GM21360 (cell line): ENCODE data around the gene LRIT2.
A peak's percentile ranks its signal among the peaks of the same experiment; 100 is the strongest.

ENCODE experiments used
- ATAC-seq: cut with Tn5 transposase; IDR thresholded peaks from one replicate; pipeline ENCODE4 v1.9.1; 2021; ENCODE audit warnings: mild to moderate bottlenecking, moderate library complexity; ENCODE audit not compliant: unreplicated experiment

Gene LRIT2

DNA sequence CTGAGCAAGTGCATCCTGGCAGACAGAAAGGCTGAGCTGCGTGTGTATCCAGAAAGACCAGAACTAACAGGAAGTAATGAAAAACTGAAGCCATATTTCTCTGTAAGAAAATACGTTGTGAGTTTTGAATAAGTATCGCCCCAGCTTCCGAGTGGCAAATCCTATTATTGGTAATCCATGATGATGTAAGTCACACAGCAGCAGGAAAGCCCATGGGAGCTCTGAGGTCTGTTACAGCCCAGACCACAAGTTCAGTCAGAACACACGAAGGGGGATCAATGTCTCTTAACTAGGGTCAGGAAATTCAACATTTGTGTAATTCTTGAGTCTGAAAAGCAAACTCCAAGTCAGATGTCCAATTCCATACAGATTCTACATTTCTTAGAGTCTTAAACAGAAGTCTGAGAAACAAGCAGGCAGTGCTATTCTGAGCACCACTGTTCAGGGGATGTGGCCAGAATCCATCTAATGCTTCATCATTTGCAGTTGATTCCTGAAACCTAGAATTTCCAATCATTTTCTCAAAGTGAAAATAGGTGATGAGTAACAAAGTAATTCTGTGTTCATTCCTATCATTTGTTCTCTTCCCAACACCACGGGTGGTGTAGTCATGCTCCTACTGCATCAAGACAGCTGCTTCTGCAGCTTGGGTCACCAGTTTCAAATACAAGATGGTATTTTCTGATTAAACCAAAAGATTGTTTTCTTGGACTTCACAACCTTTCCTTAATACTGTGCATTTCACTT, at the start of gene LRIT2:
Gene LRIT2 (minus strand): TSS at position 118 of the 747 bp plus-strand sequence. CDS start 24 bp downstream, at position 94.
- ATAC-seq, result no peak

GRCh38 chr10:84270708-84271107, 45.4 kb upstream of the LRIT2 start:
- no peak for ATAC-seq

DNA sequence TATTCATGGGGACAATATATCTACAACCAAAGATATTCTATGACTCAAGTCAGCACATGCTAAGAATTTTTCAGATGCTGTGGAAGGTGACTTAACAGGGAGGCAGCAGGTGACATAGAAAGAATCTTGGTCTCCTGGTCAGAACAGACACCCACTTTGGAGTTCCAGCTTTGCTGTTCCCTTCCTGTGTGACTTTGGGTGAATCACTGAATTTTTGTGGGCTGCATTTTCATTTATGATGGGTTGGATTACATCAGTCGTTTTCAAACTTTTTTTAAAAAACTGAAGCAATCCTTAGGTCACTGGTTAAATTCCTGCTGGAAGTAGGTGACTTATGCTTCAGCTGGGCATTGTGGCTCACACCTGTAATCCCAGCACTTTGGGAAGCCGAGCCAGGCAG, 44.4 kb upstream of the LRIT2 start:
- no peak for ATAC-seq

- no peak for ATAC-seq
These were observed 43.8 kb upstream of the LRIT2 start for GRCh38 chr10:84269162-84269561.

GRCh38 chr10:84267503-84268126, 42.3 kb upstream of the LRIT2 start:
- peak; percentile 68 for ATAC-seq

GRCh38 chr10:84265418-84265817, 40.1 kb upstream of the LRIT2 start:
- ATAC-seq, result no peak

GRCh38 chr10:84264611-84265141, 39.3 kb upstream of the LRIT2 start:
- ATAC-seq, result peak; percentile 89

DNA sequence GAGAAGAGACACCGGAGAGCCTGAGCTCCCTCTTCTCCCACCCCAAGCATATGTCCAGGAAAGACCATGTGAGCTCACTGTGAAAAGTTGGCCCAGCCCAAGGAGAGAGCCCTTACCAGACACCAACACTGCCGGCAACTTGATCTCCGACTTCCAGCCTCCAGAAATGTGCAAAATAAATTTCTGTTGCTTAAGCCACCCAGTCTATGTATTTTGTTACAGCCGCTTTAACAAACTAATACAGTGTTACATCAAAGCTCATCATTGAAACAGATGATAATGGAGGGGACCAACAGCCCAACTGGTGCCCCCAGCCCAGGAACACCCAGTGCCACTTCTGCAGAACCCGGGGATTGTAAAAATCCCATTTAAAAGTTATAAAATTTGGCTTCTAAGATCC, 38.4 kb upstream of the LRIT2 start:
- ATAC-seq, result no peak

DNA sequence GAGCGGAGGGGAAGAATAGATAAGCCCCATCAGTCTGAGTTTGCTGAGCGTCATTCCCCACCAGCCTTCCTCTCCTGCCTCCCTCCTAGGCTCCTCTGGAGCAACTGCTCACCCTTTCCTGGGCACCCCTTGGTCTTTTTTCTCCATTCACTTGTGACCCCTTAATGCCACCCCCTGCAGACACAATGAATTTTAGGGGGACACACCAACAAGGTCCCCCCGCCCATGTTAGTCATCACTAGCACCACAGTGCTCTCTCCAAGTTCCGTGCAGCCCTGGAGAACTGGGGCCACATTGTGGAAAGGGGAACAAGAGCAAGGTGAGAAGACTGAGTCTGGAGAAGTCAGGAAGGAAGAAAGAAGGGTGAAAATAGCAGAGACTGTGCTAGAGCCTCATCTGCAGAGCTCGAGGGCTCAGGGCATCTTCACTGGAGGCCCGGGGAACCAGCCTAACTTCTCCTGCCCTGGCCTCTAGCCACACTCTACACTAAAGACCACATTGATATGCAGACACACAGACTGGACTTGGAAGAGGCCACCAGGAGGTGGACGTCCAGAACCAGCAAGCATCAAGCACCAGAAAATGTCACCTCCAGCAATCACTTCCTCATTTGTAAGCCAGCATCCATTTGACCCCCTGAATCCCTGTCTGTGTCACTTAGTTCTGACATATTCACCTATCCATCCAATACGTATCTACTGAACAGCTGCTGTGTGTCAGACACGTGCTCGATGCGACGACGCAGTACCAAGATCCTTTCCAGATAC, 37.0 kb upstream of the LRIT2 start:
- no peak for ATAC-seq

GRCh38 chr10:84261236-84261915, 36.0 kb upstream of the LRIT2 start:
- ATAC-seq, result no peak

DNA sequence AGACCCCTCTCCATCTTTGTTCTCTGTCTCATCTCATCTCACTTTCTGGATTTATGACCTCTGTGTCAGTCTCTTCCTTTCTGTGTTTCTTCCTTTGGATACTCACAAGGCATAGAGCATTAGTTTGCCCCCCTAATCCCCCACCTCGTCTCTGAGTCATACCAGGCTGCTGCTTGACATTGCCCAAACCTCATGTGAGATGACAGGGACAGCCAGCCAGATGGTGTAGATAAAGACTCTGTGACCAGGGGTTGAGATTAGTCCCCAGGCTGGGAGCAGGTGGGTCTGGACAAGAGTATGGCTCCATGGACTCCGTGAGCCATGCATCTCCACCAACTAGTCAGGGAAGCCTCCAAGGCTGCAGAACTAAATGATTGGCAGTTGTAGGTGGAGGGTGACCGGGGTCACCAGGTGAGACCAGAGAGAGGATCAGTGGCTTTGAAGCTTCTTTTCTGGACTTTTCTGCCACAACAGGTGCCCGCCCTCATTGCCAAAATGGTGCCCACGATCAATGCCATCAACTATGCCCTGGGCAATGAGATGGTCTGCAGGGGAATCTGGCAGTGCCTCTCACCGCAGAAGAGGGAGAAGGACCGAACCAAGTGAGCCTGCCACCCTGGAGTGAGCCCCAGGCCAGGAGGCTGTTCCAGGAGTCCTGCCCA, 32.8 kb upstream of the LRIT2 start:
- no peak for ATAC-seq

DNA sequence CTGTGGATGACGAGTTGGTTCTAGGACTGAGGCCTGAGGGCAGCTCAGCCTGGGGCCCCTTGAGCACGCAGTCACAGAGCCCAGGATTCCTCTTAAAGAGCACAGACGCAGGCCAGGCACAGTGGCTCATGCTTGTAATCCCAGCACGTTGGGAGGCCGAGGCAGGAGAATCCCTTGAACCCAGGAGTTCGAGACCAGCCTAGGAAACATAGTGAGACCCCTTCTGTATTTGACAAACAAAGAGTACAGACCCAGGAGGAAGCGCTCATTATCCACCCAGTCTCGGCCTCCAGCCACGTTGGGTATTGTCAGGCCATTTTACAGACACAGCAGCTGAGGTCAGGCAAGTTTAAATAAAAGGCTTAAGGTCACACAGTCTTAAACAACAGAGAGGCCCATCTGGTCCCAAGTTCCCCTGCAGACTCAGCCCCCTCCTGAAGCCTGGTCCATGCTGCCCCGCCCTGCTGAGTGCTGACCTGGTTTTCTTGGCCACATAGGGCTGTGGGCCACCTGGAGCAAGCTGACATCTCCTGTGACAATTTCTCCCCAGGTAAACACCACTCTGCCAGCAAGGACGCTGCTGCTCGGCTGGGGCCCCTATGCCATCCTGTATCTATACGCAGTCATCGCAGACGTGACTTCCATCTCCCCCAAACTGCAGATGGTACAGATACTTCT, 32.1 kb upstream of the LRIT2 start:
- ATAC-seq, result no peak

DNA sequence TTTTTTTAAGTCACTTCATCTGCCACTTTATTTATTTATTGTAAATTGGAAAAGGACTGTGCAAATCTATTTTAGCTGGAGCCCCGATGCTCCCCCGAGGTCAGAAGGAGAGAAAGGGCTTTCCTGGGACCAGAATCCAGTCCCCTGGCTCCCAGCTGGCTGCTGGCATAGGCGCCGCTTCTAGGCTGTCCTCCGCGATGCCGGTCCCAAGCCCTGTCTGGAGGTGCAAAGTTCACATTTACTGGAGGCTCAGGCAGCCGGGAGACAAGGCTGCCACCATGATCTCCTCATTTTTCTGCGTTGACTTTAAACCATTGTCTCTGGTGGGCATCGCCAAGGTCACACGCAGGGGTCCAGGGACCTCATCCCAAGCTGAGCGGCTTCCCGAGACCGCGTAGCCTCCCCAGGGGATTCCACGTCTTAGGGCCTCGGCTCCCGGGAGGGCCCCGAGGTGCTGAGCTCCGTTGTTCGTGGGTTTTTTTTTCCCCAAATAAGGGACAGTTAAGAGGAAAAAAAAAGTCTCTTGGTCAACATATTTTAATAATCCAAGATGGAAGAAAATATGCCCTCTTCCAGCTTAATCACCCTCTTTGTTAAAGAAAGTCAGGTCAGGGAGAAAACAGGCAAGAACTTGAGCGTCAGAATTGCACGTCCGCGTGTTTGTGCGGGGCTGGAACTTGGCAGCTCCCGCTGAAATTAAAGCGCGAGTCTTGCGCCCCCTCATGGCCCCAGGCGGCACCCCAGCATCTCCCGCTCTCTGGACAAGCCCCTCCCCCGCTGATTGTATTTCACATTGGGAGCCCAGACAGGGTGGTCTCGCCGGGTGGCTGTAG, 31.4 kb upstream of the LRIT2 start:
- peak; percentile 72 for ATAC-seq

DNA sequence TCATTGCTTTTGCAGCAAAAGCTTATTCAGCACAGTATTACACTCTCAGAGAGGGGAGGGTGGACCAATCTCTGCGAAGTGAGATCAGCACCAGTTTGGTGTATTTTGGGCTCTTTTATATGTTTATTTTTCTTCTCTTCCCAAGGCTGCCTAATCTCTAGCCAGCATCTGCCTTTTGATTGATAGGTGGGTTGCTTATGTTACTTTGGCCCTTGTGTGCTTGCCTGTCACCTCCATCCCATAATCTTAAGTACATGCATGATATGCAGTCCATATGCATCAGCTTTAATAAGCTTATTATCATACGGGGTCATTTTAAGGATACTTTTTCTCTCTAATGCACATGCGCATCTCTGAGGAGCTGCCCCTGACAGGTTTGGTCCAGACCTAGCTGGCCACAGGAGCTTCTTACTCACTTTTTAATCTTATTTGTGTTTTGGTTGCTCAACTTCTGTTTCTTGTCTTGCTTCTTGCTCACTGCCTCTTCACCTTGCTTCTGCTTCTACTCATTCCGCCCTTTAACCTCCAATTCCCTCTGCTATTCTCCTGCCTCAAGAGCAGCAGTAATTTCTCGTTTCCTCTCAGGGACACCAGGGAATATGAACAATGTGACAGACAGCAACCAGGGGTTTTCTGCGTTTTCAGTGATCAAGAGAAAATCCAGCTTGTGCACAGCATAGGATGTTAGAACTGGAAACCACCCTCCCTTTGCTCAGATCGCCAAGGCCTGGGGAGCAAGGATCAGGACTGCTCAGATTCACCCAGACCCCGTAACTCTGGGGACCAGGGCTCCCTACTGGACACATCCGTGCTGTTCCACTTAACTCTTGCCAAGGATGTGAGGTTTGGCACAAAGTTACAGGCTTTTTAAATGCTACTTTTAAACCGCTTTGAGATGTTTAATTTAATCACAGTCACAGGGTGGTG, 29.5 kb upstream of the LRIT2 start:
- ATAC-seq, result no peak

DNA sequence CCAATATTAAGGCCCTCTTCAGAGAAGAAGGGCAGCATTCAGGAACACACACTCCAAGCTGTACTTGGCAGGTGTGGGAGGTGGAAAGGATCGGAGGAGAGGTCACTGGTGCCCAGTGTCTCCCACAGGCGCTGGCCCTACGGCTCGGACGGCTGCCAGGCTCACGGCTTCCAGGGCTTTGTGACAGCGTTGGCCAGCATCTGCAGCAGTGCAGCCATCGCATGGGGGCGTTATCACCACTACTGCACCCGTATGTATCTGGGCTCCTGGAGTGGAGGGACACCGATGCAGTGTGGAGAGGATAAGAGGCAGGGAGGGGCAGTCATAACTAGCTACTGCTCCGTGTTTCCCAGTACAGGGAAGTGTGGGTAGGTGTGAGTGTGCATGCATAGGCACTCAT, 23.4 kb upstream of the LRIT2 start:
- ATAC-seq, result no peak

GRCh38 chr10:84247496-84247895, 22.2 kb upstream of the LRIT2 start:
- no peak for ATAC-seq

GRCh38 chr10:84244651-84245270, 19.4 kb upstream of the LRIT2 start, which contains the start of gene RGR:
Gene RGR, plus strand, starts transcription at chr10:84245053. Its CDS starts 38 bp downstream, at chr10:84245091.
- ATAC-seq, result no peak
